ENCODE measurements around the gene NUP153.

- TF ChIP-seq CTCF (IDR thresholded peaks at IDR 0.05) (no peak), EZH2 (IDR thresholded peaks at IDR 0.05) (no peak), EZH2phosphoT487 (IDR thresholded peaks at IDR 0.05) (no peak)
Observed at GRCh38 chr6:17635568-17635967, 71.2 kb downstream of the NUP153 start.

All from neural progenitor cell (in vitro differentiated cells).